WTC11 (cell line): ENCODE measurements around the gene DHX30. TPM values are rescaled to one million over a fixed set of nuclear protein-coding genes. Genes with fewer than 3 reads are reported as not detected.

Experiments used
- ATAC-seq: fragments of 200-7000 bp; cut with Tn5 transposase; 2 replicates; pipeline ENCODE4 v1.10.0; 2021; ENCODE audit warnings: mild to moderate bottlenecking, moderate library complexity
- CTCF ChIA-PET: fragments of 300-600 bp; sonication (Branson Sonifier 250); formaldehyde crosslinking; loops from one replicate; lab custom pipeline; 2021; ENCODE audit warnings: antibody characterized with exemption; lab: Charles Lee
- POLR2A ChIA-PET: fragments of 350-600 bp; sonication (Branson Sonifier 250); formaldehyde crosslinking; loops from one replicate; lab custom pipeline; 2021; ENCODE audit warnings: antibody characterized with exemption; lab: Charles Lee
- DNase-seq: peaks from one replicate; pipeline ENCODE4 v3.0.0; 2021; ENCODE audit warnings: low spot score
- H3K27ac Mint-ChIP-seq: 2 replicates; pipeline ENCODE4 v1.8.0; 2021; ENCODE audit warnings: mixed read lengths
- H3K27me3 Mint-ChIP-seq: 2 replicates; pipeline ENCODE4 v1.8.0; 2021; ENCODE audit warnings: low read depth, mild to moderate bottlenecking, moderate library complexity, mixed read lengths
- H3K36me3 Mint-ChIP-seq: 2 replicates; pipeline ENCODE4 v1.8.0; 2021; ENCODE audit warnings: mixed read lengths
- H3K4me1 Mint-ChIP-seq: 2 replicates; pipeline ENCODE4 v1.8.0; 2022; ENCODE audit warnings: mixed read lengths
- H3K4me3 Mint-ChIP-seq: 2 replicates; pipeline ENCODE4 v1.8.0; 2021; ENCODE audit warnings: mild to moderate bottlenecking, moderate library complexity, mixed read lengths
- H3K9me3 Mint-ChIP-seq: 2 replicates; pipeline ENCODE4 v1.8.0; 2021; ENCODE audit warnings: mixed read lengths
- IRF2 ChIP-seq: sonication (generic); formaldehyde crosslinking; IDR thresholded peaks from 2 replicates; pipeline ENCODE4 v1.8.0; 2022; ENCODE audit warnings: low read depth, missing genetic modification reagents, borderline replicate concordance
- JUN ChIP-seq: sonication (generic); formaldehyde crosslinking; IDR thresholded peaks from 2 replicates; pipeline ENCODE4 v1.8.0; 2023; ENCODE audit warnings: mild to moderate bottlenecking, missing genetic modification reagents
- MYBL2 ChIP-seq: sonication (generic); formaldehyde crosslinking; IDR thresholded peaks from 2 replicates; pipeline ENCODE4 v1.8.1; 2023; ENCODE audit warnings: mild to moderate bottlenecking, moderate library complexity, missing genetic modification reagents
- NFE2L1 ChIP-seq: sonication (generic); formaldehyde crosslinking; IDR thresholded peaks from 2 replicates; pipeline ENCODE4 v1.8.1; 2023; ENCODE audit warnings: missing genetic modification reagents
- NR2C2 ChIP-seq: sonication (generic); formaldehyde crosslinking; IDR thresholded peaks from 2 replicates; pipeline ENCODE4 v1.8.0; 2022; ENCODE audit warnings: mild to moderate bottlenecking, missing genetic modification reagents
- TCF7 ChIP-seq: sonication (generic); formaldehyde crosslinking; IDR thresholded peaks from 2 replicates; pipeline ENCODE4 v1.8.0; 2022; ENCODE audit warnings: mild to moderate bottlenecking, low read depth, missing genetic modification reagents, moderate library complexity
- total RNA-seq: library from RNA; stranded (reverse); gene quantifications from 3 replicates; pipeline ENCODE4 v1.2.3, GENCODE V29; 2021
- TF ChIP-seq, protein P1 (sequence below): fragments of 250-450 bp; sonication (Bioruptor Pico); IDR thresholded peaks from 2 replicates; pipeline ENCODE4 v2.1.2; 2022; ENCODE audit warnings: mild to moderate bottlenecking, moderate library complexity
- TF ChIP-seq, protein P2 (sequence below): fragments of 250-450 bp; sonication (Bioruptor Pico); conservative IDR thresholded peaks from 2 replicates; pipeline ENCODE4 v1.9.0; 2021; ENCODE audit warnings: mild to moderate bottlenecking
- TF ChIP-seq, protein P3 (sequence below): fragments of 250-450 bp; sonication (Bioruptor Pico); IDR thresholded peaks from 2 replicates; pipeline ENCODE4 v1.9.0; 2021; ENCODE audit warnings: mild to moderate bottlenecking
- TF ChIP-seq, protein P4 (sequence below): fragments of 250-450 bp; sonication (Bioruptor Pico); IDR thresholded peaks from 2 replicates; pipeline ENCODE4 v1.9.0; 2021; ENCODE audit warnings: mild to moderate bottlenecking
- TF ChIP-seq, protein P5 (sequence below): sonication (generic); formaldehyde crosslinking; IDR thresholded peaks from 2 replicates; pipeline ENCODE4 v1.8.1; 2022; ENCODE audit warnings: mild to moderate bottlenecking, moderate library complexity, missing genetic modification reagents
- TF ChIP-seq, protein P6 (sequence below): fragments of 250-450 bp; sonication (Bioruptor Pico); IDR thresholded peaks from 2 replicates; pipeline ENCODE4 v1.9.0; 2021; ENCODE audit warnings: mild to moderate bottlenecking, borderline replicate concordance
- TF ChIP-seq, protein P7 (sequence below): sonication (generic); formaldehyde crosslinking; IDR thresholded peaks from 2 replicates; pipeline ENCODE4 v1.8.1; 2023; ENCODE audit warnings: mild to moderate bottlenecking, missing genetic modification reagents, moderate library complexity
- TF ChIP-seq, protein P8 (sequence below): fragments of 250-450 bp; sonication (Bioruptor Pico); IDR thresholded peaks from 2 replicates; pipeline ENCODE4 v1.9.0; 2021; ENCODE audit warnings: moderate library complexity, mild to moderate bottlenecking, inconsistent platforms, borderline replicate concordance

DHX30 gene
- total RNA-seq, 1 experiment from 2014 or later, result 98.1 TPM

DNA sequence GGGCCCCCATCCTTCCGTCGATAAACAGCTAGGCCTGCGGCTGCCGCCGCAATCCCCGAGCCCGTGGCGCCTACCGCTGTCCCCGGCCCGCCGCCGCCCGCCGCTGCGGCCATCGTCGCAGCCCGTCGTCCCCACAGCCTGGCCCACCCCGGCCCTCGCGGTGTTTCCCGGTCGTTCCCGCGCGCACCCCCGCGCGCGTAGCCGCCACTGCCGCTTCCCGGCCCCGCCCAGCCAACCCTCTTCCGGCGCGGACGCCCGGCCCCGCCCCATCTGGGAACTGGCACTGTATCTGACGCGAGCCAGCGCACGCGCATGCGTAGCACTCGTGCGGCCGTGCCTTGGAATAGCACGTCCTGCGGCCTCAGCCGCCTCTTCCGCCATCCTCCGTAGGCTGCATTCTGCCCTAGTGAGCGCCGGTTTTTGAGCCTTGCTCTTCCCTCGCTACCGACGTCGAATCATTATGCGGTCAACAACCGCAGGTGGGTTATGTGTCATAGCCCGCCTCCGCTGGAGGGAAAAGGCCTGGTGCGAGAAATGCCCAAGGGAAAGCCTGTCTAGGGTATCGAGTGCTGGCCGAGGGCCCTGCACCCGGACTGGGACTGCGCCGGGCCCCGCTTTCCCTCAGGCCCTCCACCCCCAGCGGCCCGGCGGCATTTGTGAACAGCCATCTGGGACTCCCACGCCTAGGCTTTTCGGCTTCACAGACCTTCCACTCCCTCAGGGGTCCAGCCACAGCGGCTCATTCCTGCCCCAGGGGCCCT is 21.1 kb upstream of the DHX30 start, which contains the start of gene SMARCC1 (continued):
- TF ChIP-seq MYBL2 (CRISPR knock-in tag), result no peak
- TF ChIP-seq, protein P1, sequence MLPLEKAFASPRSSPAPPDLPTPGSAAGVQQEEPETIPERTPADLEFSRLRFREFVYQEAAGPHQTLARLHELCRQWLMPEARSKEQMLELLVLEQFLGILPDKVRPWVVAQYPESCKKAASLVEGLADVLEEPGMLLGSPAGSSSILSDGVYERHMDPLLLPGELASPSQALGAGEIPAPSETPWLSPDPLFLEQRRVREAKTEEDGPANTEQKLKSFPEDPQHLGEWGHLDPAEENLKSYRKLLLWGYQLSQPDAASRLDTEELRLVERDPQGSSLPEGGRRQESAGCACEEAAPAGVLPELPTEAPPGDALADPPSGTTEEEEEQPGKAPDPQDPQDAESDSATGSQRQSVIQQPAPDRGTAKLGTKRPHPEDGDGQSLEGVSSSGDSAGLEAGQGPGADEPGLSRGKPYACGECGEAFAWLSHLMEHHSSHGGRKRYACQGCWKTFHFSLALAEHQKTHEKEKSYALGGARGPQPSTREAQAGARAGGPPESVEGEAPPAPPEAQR (CRISPR knock-in tag), result no peak
- TF ChIP-seq, protein P2, sequence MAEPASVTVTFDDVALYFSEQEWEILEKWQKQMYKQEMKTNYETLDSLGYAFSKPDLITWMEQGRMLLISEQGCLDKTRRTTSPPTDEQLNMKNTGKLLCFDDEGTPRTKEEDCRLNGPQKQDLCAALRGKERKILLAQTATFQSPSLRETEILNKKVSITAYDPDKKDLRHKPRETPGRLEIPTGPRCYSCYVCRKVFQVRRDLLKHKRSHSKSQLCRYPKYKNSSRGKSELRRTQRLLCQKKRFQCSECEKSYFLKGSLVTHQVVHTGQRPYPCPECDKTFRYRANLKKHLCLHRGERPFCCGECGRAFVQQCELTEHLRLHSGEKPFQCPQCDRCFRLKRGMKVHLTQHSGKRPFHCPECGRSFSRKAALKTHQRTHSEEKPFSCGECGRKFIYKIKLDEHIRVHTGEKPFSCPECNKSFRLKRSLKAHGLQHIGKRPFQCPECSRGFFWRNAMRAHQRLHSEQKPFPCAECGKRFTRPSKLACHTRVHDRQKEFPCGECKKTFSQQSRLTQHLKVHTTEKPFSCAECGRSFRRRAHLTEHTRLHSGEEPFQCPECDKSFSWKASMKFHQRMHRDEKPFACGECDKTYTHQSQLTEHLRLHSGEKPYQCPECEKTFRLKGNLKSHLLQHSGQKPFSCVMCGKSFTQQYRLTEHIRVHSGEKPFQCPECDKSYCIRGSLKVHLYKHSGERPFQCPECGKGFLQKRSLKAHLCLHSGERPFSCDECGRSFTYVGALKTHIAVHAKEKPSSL (CRISPR knock-in tag), result no peak
- TF ChIP-seq TCF7 (CRISPR knock-in tag), result no peak
- TF ChIP-seq, protein P3, sequence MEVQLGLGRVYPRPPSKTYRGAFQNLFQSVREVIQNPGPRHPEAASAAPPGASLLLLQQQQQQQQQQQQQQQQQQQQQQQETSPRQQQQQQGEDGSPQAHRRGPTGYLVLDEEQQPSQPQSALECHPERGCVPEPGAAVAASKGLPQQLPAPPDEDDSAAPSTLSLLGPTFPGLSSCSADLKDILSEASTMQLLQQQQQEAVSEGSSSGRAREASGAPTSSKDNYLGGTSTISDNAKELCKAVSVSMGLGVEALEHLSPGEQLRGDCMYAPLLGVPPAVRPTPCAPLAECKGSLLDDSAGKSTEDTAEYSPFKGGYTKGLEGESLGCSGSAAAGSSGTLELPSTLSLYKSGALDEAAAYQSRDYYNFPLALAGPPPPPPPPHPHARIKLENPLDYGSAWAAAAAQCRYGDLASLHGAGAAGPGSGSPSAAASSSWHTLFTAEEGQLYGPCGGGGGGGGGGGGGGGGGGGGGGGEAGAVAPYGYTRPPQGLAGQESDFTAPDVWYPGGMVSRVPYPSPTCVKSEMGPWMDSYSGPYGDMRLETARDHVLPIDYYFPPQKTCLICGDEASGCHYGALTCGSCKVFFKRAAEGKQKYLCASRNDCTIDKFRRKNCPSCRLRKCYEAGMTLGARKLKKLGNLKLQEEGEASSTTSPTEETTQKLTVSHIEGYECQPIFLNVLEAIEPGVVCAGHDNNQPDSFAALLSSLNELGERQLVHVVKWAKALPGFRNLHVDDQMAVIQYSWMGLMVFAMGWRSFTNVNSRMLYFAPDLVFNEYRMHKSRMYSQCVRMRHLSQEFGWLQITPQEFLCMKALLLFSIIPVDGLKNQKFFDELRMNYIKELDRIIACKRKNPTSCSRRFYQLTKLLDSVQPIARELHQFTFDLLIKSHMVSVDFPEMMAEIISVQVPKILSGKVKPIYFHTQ (CRISPR knock-in tag), result no peak
- no peak for TF ChIP-seq NR2C2 (CRISPR knock-in tag)
- TF ChIP-seq, protein P4, sequence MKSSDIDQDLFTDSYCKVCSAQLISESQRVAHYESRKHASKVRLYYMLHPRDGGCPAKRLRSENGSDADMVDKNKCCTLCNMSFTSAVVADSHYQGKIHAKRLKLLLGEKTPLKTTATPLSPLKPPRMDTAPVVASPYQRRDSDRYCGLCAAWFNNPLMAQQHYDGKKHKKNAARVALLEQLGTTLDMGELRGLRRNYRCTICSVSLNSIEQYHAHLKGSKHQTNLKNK, result no peak
- TF ChIP-seq NFE2L1 (CRISPR knock-in tag), result no peak; the same call in 1 of the 2 replicates
- TF ChIP-seq, protein P5, sequence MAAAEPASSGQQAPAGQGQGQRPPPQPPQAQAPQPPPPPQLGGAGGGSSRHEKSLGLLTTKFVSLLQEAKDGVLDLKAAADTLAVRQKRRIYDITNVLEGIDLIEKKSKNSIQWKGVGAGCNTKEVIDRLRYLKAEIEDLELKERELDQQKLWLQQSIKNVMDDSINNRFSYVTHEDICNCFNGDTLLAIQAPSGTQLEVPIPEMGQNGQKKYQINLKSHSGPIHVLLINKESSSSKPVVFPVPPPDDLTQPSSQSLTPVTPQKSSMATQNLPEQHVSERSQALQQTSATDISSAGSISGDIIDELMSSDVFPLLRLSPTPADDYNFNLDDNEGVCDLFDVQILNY (CRISPR knock-in tag), result peak; percentile 92

DNA sequence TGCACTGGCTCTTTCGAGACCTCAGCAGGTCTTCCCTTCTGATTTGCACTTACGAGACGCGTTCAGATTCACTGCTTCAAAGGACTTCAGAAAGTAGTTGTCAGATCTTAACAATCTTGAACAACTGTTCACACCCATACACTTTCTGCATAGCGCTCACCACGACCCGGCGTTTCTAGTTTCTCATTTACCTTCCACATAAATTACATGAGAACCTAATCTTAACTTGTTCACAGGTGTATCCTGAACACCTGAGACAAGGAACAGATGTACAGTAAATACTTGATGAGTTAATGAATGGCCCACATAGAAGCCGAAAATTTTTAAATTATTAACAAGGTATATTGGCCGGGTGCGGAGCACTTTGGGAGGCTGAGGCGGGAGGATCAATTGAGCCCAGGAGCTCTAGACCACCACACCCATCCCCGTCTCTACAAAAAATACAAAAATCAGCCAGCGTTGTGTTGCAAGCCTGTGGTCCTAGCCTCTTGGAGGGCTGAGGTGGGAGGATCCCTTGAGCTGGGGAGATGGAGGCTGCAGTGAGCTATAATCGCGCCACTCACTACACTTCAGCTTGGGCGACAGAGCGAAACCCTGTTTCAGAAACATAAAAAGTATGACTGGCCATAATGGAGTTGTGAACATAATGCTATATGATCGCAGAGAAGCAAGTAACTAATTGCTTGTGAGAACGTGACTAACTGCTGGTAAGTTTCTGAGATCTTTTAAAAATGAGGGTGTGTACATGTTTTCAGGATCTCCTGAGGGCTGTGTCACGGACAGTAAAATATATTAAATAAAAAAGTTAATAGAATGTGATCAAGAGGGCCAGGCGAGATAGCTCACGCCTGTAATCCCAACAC is 20.3 kb upstream of the DHX30 start:
- CTCF ChIA-PET, result no interaction called here
- peaks cover 16% of the 10 kb centered on the region for H3K36me3 Mint-ChIP-seq
- DNase-seq (no peak), ATAC-seq (no peak)
- H3K4me3 Mint-ChIP-seq, result peak overlapping the region; percentile 91
- TF ChIP-seq IRF2 (no peak), JUN (CRISPR knock-in tag) (no peak)
- TF ChIP-seq, protein P6, sequence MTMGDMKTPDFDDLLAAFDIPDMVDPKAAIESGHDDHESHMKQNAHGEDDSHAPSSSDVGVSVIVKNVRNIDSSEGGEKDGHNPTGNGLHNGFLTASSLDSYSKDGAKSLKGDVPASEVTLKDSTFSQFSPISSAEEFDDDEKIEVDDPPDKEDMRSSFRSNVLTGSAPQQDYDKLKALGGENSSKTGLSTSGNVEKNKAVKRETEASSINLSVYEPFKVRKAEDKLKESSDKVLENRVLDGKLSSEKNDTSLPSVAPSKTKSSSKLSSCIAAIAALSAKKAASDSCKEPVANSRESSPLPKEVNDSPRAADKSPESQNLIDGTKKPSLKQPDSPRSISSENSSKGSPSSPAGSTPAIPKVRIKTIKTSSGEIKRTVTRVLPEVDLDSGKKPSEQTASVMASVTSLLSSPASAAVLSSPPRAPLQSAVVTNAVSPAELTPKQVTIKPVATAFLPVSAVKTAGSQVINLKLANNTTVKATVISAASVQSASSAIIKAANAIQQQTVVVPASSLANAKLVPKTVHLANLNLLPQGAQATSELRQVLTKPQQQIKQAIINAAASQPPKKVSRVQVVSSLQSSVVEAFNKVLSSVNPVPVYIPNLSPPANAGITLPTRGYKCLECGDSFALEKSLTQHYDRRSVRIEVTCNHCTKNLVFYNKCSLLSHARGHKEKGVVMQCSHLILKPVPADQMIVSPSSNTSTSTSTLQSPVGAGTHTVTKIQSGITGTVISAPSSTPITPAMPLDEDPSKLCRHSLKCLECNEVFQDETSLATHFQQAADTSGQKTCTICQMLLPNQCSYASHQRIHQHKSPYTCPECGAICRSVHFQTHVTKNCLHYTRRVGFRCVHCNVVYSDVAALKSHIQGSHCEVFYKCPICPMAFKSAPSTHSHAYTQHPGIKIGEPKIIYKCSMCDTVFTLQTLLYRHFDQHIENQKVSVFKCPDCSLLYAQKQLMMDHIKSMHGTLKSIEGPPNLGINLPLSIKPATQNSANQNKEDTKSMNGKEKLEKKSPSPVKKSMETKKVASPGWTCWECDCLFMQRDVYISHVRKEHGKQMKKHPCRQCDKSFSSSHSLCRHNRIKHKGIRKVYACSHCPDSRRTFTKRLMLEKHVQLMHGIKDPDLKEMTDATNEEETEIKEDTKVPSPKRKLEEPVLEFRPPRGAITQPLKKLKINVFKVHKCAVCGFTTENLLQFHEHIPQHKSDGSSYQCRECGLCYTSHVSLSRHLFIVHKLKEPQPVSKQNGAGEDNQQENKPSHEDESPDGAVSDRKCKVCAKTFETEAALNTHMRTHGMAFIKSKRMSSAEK (CRISPR knock-in tag), result no peak
- TF ChIP-seq, protein P7, sequence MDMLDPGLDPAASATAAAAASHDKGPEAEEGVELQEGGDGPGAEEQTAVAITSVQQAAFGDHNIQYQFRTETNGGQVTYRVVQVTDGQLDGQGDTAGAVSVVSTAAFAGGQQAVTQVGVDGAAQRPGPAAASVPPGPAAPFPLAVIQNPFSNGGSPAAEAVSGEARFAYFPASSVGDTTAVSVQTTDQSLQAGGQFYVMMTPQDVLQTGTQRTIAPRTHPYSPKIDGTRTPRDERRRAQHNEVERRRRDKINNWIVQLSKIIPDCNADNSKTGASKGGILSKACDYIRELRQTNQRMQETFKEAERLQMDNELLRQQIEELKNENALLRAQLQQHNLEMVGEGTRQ, result no peak
- TF ChIP-seq, protein P8, sequence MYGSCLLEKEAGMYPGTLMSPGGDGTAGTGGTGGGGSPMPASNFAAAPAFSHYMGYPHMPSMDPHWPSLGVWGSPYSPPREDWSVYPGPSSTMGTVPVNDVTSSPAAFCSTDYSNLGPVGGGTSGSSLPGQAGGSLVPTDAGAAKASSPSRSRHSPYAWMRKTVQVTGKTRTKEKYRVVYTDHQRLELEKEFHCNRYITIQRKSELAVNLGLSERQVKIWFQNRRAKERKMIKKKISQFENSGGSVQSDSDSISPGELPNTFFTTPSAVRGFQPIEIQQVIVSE (CRISPR knock-in tag), result no peak
- no peaks in the 10 kb centered on the region for H3K27me3 Mint-ChIP-seq
- H3K9me3 Mint-ChIP-seq, result no peaks in the 10 kb centered on the region
- H3K27ac Mint-ChIP-seq, result peak overlapping the region; percentile 97
- H3K4me1 Mint-ChIP-seq, result peaks cover 17% of the 10 kb centered on the region
- POLR2A ChIA-PET, result no interaction called here
